Body of pancreas (tissue), 4 donors: ENCODE measurements around the gene SLC12A9. TPM values are rescaled to one million over a fixed set of nuclear protein-coding genes. Genes with fewer than 3 reads are reported as not detected.

Experiments
- ATAC-seq: fragments of 150-250 bp; one replicate; pipeline ENCODE4 v1.9.1; 2016
- DNase-seq, 4 donors: peaks; one replicate each; pipeline ENCODE4 v3.0.0-alpha.2; 2019
- H3K27ac ChIP-seq, 4 donors: fragments of 200-600 bp; sonication (generic); 1 replicate in 3 of 4; 2 replicates in 1 of 4; pipeline versions ENCODE4 v1.5.1 to v1.6.1; 2016 to 2019; ENCODE audit warnings: mild to moderate bottlenecking in 1 of 4, mixed read lengths in 1 of 4, moderate library complexity in 1 of 4
- H3K27me3 ChIP-seq, 2 donors: fragments of 200-600 bp; sonication (generic); one replicate each; pipeline ENCODE4 v1.6.0; 2016; ENCODE audit warnings: mild to moderate bottlenecking in 1 of 2
- H3K36me3 ChIP-seq, 2 donors: fragments of 200-600 bp; sonication (generic); replicated peaks in 1 of 2; 2 replicates each; pipeline ENCODE4 v1.5.1; 2016; ENCODE audit warnings: low read depth in 2 of 2; ENCODE audit not compliant: insufficient read depth in 1 of 2
- H3K4me1 ChIP-seq: fragments of 200-600 bp; sonication (generic); one replicate; pipeline ENCODE4 v1.6.0; 2016
- H3K4me3 ChIP-seq, 2 donors: fragments of 200-600 bp; sonication (generic); 1 replicate in 1 of 2; 2 replicates in 1 of 2; pipeline ENCODE4 v1.5.1; 2016 to 2019
- H3K9me3 ChIP-seq, 3 donors: fragments of 200-600 bp; sonication (generic); 1 replicate in 2 of 3; 2 replicates in 1 of 3; pipeline ENCODE4 v1.5.1; 2016
- CTCF ChIP-seq, 7 experiments: fragments of 450-650 bp in 4 of 7; fragments of 200-600 bp in 3 of 7; sonication (generic) in 3 of 7; IDR thresholded peaks; one replicate each; pipeline ENCODE4 v1.5.1; 2016 to 2019; ENCODE audit warnings: antibody characterized with exemption in 7 of 7
- POLR2A ChIP-seq, 3 donors: fragments of 450-650 bp; IDR thresholded peaks; one replicate each; pipeline ENCODE4 v1.6.1; 2016; ENCODE audit warnings: antibody characterized with exemption in 3 of 3, mild to moderate bottlenecking in 2 of 3
- WGBS, 2 donors: methylation state at CpG; one replicate each; pipeline ENCODE4 v1.1.5; 2017; 5-methylcytosine and 5-hydroxymethylcytosine counted together
- intact Hi-C: fragments of 100-400 bp; cut with DNase I; formaldehyde crosslinking; loops from one replicate; pipeline ENCODE4 v1.15.1; 2023
- total RNA-seq, 2 donors: library from RNA; depleted of rRNA; stranded (reverse); fragments of >200 nt; gene quantifications; one replicate each; pipeline ENCODE4 v1.1.0, GENCODE V29; 2016

Gene SLC12A9
- total RNA-seq, 2 donors from 2014 or later: 12.7 to 38.9 TPM

- ATAC-seq: no peak
- 80 to 83% methylated on average over 14 of the region's 15 CpGs for WGBS, 2 donors
- no peak for TF ChIP-seq CTCF (IDR thresholded peaks at IDR 0.05)
- no peak for TF ChIP-seq POLR2A (IDR thresholded peaks at IDR 0.05)
- Histone ChIP-seq H3K36me3 (peaks cover 0 to 8% of the 10 kb centered on the region in 2 donors), H3K27me3 (no peaks in the 10 kb centered on the region), H3K4me1 (peaks cover 9% of the 10 kb centered on the region), H3K9me3 (no peaks in the 10 kb centered on the region), H3K4me3 (no peak overlapping the region), H3K27ac (no peak overlapping the region)
- intact Hi-C loops: no loop called here
- DNase-seq: no peak
Measured at GRCh38 chr7:100859856-100860255, 7.3 kb downstream of the SLC12A9 start.

- no peaks in the 10 kb centered on the region for H3K27me3 ChIP-seq
- DNase-seq (no peak), ATAC-seq (no peak)
- intact Hi-C loops: no loop called here
- H3K27ac ChIP-seq: no peak overlapping the region
- TF ChIP-seq POLR2A (IDR thresholded peaks at IDR 0.05) (no peak), CTCF (IDR thresholded peaks at IDR 0.05) (no peak)
- no peak overlapping the region for H3K4me3 ChIP-seq
- peaks cover 13% of the 10 kb centered on the region for H3K4me1 ChIP-seq
- WGBS, 2 donors: 92 to 95% methylated on average over 6 to 18 of the region's 18 CpGs
- H3K36me3 ChIP-seq: peaks cover 0 to 8% of the 10 kb centered on the region in 2 donors
- no peaks in the 10 kb centered on the region for H3K9me3 ChIP-seq
Measured at GRCh38 chr7:100860702-100861615, 8.4 kb downstream of the SLC12A9 start.

GRCh38 chr7:100861616-100861985 lies 9.1 kb downstream of the SLC12A9 start:
- 92 to 94% methylated on average over 11 to 14 of the region's 14 CpGs for WGBS, 2 donors
- Histone ChIP-seq H3K27me3 (no peaks in the 10 kb centered on the region), H3K36me3 (peaks cover 0 to 8% of the 10 kb centered on the region in 2 donors), H3K27ac (no peak overlapping the region), H3K9me3 (no peaks in the 10 kb centered on the region), H3K4me1 (peaks cover 19% of the 10 kb centered on the region), H3K4me3 (no peak overlapping the region)
- intact Hi-C loops: no loop called here
- ATAC-seq (no peak), DNase-seq (no peak)
- TF ChIP-seq POLR2A (IDR thresholded peaks at IDR 0.05) (no peak), CTCF (IDR thresholded peaks at IDR 0.05) (no peak)

- Histone ChIP-seq H3K27me3 (no peaks in the 10 kb centered on the region), H3K4me1 (peaks cover 32% of the 10 kb centered on the region), H3K27ac (peak overlapping the region in 2 of 4 donors; percentile 19 to 39), H3K4me3 (no peak overlapping the region), H3K36me3 (peaks cover 0 to 8% of the 10 kb centered on the region in 2 donors), H3K9me3 (no peaks in the 10 kb centered on the region)
- DNase-seq (peak; percentile 53 to 78 (median 70)), ATAC-seq (no peak)
- WGBS, 2 donors: 46 to 47% methylated on average over 10 of the region's 10 CpGs
- intact Hi-C loops: no loop called here
- TF ChIP-seq POLR2A (IDR thresholded peaks at IDR 0.05) (no peak), CTCF (IDR thresholded peaks at IDR 0.05) (no peak)
Measured at GRCh38 chr7:100863406-100863950, 11.0 kb downstream of the SLC12A9 start.
